CD4-positive, CD25-positive, alpha-beta regulatory T cell (primary cell): ENCODE measurements around the gene RAB17. TPM values are rescaled to one million over a fixed set of nuclear protein-coding genes. Genes with fewer than 3 reads are reported as not detected.

Experiments
- ATAC-seq, 2 donors: fragments of 150-1000 bp; cut with Tn5 transposase; one replicate each; pipeline ENCODE4 v1.10.0; 2021; ENCODE audit warnings: low read depth in 2 of 2, moderate number of reproducible peaks in 2 of 2, moderate library complexity in 1 of 2
- DNase-seq, 3 donors: peaks; one replicate each; pipeline versions ENCODE4 v3.0.0 to v3.0.0-alpha.2; 2012 to 2022; ENCODE audit warnings: mixed read lengths in 1 of 3
- H3K27ac ChIP-seq: one replicate; pipeline ENCODE4 v1.7.0; 2013; ENCODE audit warnings: mild to moderate bottlenecking, low read length; ENCODE audit not compliant: insufficient read depth, poor library complexity, severe bottlenecking
- H3K27me3 ChIP-seq: one replicate; pipeline ENCODE4 v1.7.0; 2013; ENCODE audit warnings: low read length; ENCODE audit not compliant: control insufficient read depth, insufficient read depth
- H3K36me3 ChIP-seq: one replicate; pipeline ENCODE4 v1.7.0; 2013; ENCODE audit warnings: mild to moderate bottlenecking, low read length, moderate library complexity; ENCODE audit not compliant: control insufficient read depth, insufficient read depth
- H3K4me1 ChIP-seq: 2 replicates; pipeline ENCODE4 v1.7.0; 2013; ENCODE audit warnings: mild to moderate bottlenecking, low read length; ENCODE audit not compliant: insufficient read depth, control insufficient read depth, poor library complexity, severe bottlenecking
- H3K4me3 ChIP-seq: one replicate; pipeline ENCODE4 v1.7.0; 2013; ENCODE audit warnings: low read depth, mild to moderate bottlenecking, low read length, moderate library complexity
- H3K9me3 ChIP-seq, 2 experiments: 1 replicate in 1 of 2; 2 replicates in 1 of 2; pipeline ENCODE4 v1.7.0; 2013; ENCODE audit warnings: low read length in 2 of 2, mild to moderate bottlenecking in 1 of 2, moderate library complexity in 1 of 2; ENCODE audit not compliant: control insufficient read depth in 2 of 2
- H3K27ac Mint-ChIP-seq, 3 donors: one replicate each; pipeline ENCODE4 v1.8.0; 2020 to 2022; ENCODE audit warnings: mild to moderate bottlenecking in 3 of 3, mixed read lengths in 3 of 3, moderate library complexity in 2 of 3
- H3K27me3 Mint-ChIP-seq: one replicate; pipeline ENCODE4 v1.8.0; 2022; ENCODE audit warnings: mild to moderate bottlenecking, mixed read lengths
- H3K36me3 Mint-ChIP-seq: one replicate; pipeline ENCODE4 v1.8.0; 2020; ENCODE audit warnings: mixed read lengths
- H3K4me1 Mint-ChIP-seq, 4 donors: one replicate each; pipeline ENCODE4 v1.8.0; 2020 to 2022; ENCODE audit warnings: mixed read lengths in 4 of 4, mild to moderate bottlenecking in 1 of 4
- H3K4me3 Mint-ChIP-seq, 4 donors: one replicate each; pipeline ENCODE4 v1.8.0; 2020 to 2022; ENCODE audit warnings: mild to moderate bottlenecking in 4 of 4, mixed read lengths in 4 of 4, moderate library complexity in 3 of 4
- H3K9me3 Mint-ChIP-seq, 7 donors: one replicate each; pipeline ENCODE4 v1.8.0; 2020 to 2022; ENCODE audit warnings: mixed read lengths in 7 of 7, mild to moderate bottlenecking in 3 of 7, moderate library complexity in 2 of 7
- polyA plus RNA-seq, 4 donors: library from polyadenylated mRNA; unstranded; fragments of 300-500 nt; fragmentation: Illumina TruSeq; gene quantifications; one replicate each; pipeline ENCODE4 v1.2.3, GENCODE V29; 2021
- total RNA-seq: library from RNA; stranded (reverse); gene quantifications from one replicate; pipeline ENCODE4 v1.2.3, GENCODE V29; 2022

RAB17 gene
- total and polyA plus RNA-seq, 5 donors from 2014 or later, result not detected

DNA sequence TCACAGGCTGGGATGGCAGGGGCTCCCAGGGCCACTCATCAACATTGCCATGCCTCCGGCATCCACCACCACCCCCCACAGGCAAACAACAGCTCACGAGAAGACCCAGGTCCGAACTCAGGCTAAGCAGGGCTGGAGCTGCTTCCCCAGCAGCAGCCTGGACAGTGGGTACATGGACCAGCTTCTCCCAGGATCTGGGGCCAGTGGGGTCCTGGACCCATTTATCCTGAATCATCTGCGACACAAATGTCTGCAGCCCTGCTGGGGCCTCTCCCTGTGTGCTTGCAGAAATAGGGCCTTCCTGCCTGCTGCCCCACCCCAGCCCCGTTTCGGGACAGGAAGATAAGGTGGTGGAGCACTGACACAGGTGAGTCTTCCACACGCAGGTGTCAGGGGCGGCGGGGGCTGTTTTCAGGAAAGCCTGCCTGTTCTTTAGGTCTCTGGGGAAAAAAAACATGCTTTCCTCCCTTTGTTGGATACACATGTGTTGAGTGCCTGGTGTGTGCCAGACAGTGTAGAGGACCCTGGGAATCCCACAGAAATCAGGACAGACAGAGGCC lies 19.7 kb downstream of the RAB17 start:
- no peak overlapping the region for H3K27ac Mint-ChIP-seq
- Histone ChIP-seq H3K4me3 (no peak overlapping the region), H3K9me3 (no peaks in the 10 kb centered on the region), H3K27me3 (no peaks in the 10 kb centered on the region), H3K27ac (no peak overlapping the region), H3K36me3 (no peaks in the 10 kb centered on the region), H3K4me1 (peaks cover 5% of the 10 kb centered on the region)
- no peaks in the 10 kb centered on the region for H3K9me3 Mint-ChIP-seq
- no peaks in the 10 kb centered on the region for H3K36me3 Mint-ChIP-seq
- DNase-seq (no peak), ATAC-seq (no peak)
- H3K27me3 Mint-ChIP-seq, result peaks cover 5% of the 10 kb centered on the region
- no peak overlapping the region for H3K4me3 Mint-ChIP-seq
- H3K4me1 Mint-ChIP-seq, result peaks cover 0 to 6% (median 2%) of the 10 kb centered on the region in 4 donors

GRCh38 chr2:237569896-237570295 lies 20.6 kb downstream of the RAB17 start:
- no peaks in the 10 kb centered on the region for H3K36me3 Mint-ChIP-seq

DNA sequence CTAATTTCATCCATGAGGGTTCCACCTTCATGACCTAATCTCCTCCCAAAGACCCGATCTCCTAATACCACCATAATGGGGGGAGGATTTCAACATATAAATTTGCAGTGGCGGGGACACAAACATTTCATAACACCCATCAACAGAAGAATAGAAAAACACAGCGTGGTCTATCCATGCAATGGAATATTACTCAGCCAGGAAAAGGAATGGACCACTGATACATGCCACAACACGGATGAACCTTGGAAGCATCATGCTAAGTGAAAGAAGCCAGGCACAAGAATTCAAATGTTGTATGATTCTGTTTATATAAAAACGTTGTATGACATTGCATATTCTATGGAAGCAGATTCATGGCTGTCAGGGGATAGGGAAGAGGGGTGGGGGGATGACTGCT lies 21.5 kb downstream of the RAB17 start:
- Mint-ChIP-seq H3K4me3 (no peak overlapping the region), H3K9me3 (no peaks in the 10 kb centered on the region), H3K27me3 (peaks cover 4% of the 10 kb centered on the region), H3K27ac (peak overlapping the region in 1 of 3 donors; percentile 33), H3K4me1 (peaks cover 0 to 6% (median 2%) of the 10 kb centered on the region in 4 donors), H3K36me3 (no peaks in the 10 kb centered on the region)
- Histone ChIP-seq H3K4me3 (no peak overlapping the region), H3K27ac (no peak overlapping the region), H3K4me1 (peaks cover 5% of the 10 kb centered on the region), H3K36me3 (no peaks in the 10 kb centered on the region), H3K9me3 (no peaks in the 10 kb centered on the region), H3K27me3 (no peaks in the 10 kb centered on the region)
- DNase-seq (no peak), ATAC-seq (no peak)

More at GRCh38 chr2:237569896-237570295, 20.6 kb downstream of the RAB17 start:
- no peak overlapping the region for H3K27ac ChIP-seq
- DNase-seq, result no peak
- H3K4me1 ChIP-seq, result peaks cover 5% of the 10 kb centered on the region
- no peaks in the 10 kb centered on the region for H3K36me3 ChIP-seq
- ATAC-seq, result no peak
- no peaks in the 10 kb centered on the region for H3K27me3 ChIP-seq
- H3K4me3 Mint-ChIP-seq, result no peak overlapping the region
- peaks cover 5% of the 10 kb centered on the region for H3K27me3 Mint-ChIP-seq
- H3K4me1 Mint-ChIP-seq, result peaks cover 0 to 6% (median 2%) of the 10 kb centered on the region in 4 donors
- no peaks in the 10 kb centered on the region for H3K9me3 ChIP-seq
- no peak overlapping the region for H3K27ac Mint-ChIP-seq
- no peak overlapping the region for H3K4me3 ChIP-seq
- H3K9me3 Mint-ChIP-seq, result no peaks in the 10 kb centered on the region

GRCh38 chr2:237568121-237568660 lies 22.3 kb downstream of the RAB17 start:
- Histone ChIP-seq H3K27ac (no peak overlapping the region), H3K9me3 (no peaks in the 10 kb centered on the region), H3K4me3 (no peak overlapping the region), H3K27me3 (no peaks in the 10 kb centered on the region), H3K4me1 (peaks cover 5% of the 10 kb centered on the region), H3K36me3 (no peaks in the 10 kb centered on the region)
- ATAC-seq (no peak), DNase-seq (no peak)
- no peaks in the 10 kb centered on the region for H3K27me3 Mint-ChIP-seq
- no peaks in the 10 kb centered on the region for H3K36me3 Mint-ChIP-seq
- H3K27ac Mint-ChIP-seq, result no peak overlapping the region
- no peaks in the 10 kb centered on the region for H3K9me3 Mint-ChIP-seq
- no peak overlapping the region for H3K4me3 Mint-ChIP-seq
- H3K4me1 Mint-ChIP-seq, result peaks cover 0 to 6% (median 2%) of the 10 kb centered on the region in 4 donors

- peaks cover 5% of the 10 kb centered on the region for H3K4me1 ChIP-seq
- no peaks in the 10 kb centered on the region for H3K27me3 Mint-ChIP-seq
- H3K36me3 ChIP-seq, result no peaks in the 10 kb centered on the region
- H3K4me1 Mint-ChIP-seq, result peaks cover 0 to 6% (median 2%) of the 10 kb centered on the region in 4 donors
- no peaks in the 10 kb centered on the region for H3K36me3 Mint-ChIP-seq
- DNase-seq, result no peak
- no peak overlapping the region for H3K4me3 ChIP-seq
- H3K27ac ChIP-seq, result no peak overlapping the region
- H3K9me3 Mint-ChIP-seq, result no peaks in the 10 kb centered on the region
- H3K27me3 ChIP-seq, result no peaks in the 10 kb centered on the region
- no peak for ATAC-seq
- H3K9me3 ChIP-seq, result no peaks in the 10 kb centered on the region
- peak overlapping the region in 1 of 3 donors; percentile 24 for H3K27ac Mint-ChIP-seq
- H3K4me3 Mint-ChIP-seq, result no peak overlapping the region
Measured at GRCh38 chr2:237567276-237568029, 23.1 kb downstream of the RAB17 start.

GRCh38 chr2:237566401-237567235 lies 23.9 kb downstream of the RAB17 start, which contains the start of gene PRLH:
Gene PRLH (plus strand): TSS chr2:237566574. CDS start chr2:237566574, 0 bp downstream.
- DNase-seq (no peak), ATAC-seq (no peak)
- H3K4me3 ChIP-seq, result no peak within 1 kb of the TSS
- H3K9me3 ChIP-seq, result no peaks in the 10 kb centered on the region
- no peak within 1 kb of the TSS for H3K27ac Mint-ChIP-seq
- H3K4me3 Mint-ChIP-seq, result no peak within 1 kb of the TSS
- H3K27ac ChIP-seq, result no peak within 1 kb of the TSS
- H3K27me3 ChIP-seq, result no peaks in the 10 kb centered on the region
- no peaks in the 10 kb centered on the region for H3K27me3 Mint-ChIP-seq
- H3K36me3 Mint-ChIP-seq, result no peaks in the 10 kb centered on the region
- no peaks in the 10 kb centered on the region for H3K4me1 ChIP-seq
- H3K9me3 Mint-ChIP-seq, result no peaks in the 10 kb centered on the region
- H3K4me1 Mint-ChIP-seq, result no peaks in the 10 kb centered on the region
- H3K36me3 ChIP-seq, result no peaks in the 10 kb centered on the region

DNA sequence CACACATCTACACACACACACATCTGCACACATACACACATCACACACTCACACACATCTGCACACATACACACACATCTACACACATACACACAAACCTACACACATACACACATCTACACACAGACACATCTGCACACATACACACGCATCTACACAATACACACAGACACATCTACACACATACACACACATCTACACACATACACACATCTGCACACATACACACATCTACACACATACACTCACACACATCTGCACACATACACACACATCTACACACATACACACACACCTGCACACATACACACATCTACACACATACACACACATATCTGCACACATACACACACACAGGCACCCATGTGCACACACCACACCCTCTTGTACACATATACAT lies 24.6 kb downstream of the RAB17 start:
- Histone ChIP-seq H3K27ac (no peak overlapping the region), H3K4me1 (no peaks in the 10 kb centered on the region), H3K4me3 (no peak overlapping the region), H3K27me3 (no peaks in the 10 kb centered on the region), H3K9me3 (no peaks in the 10 kb centered on the region), H3K36me3 (no peaks in the 10 kb centered on the region)
- no peak overlapping the region for H3K27ac Mint-ChIP-seq
- ATAC-seq (no peak), DNase-seq (no peak)
- H3K27me3 Mint-ChIP-seq, result no peaks in the 10 kb centered on the region
- no peaks in the 10 kb centered on the region for H3K9me3 Mint-ChIP-seq
- H3K4me1 Mint-ChIP-seq, result no peaks in the 10 kb centered on the region
- H3K4me3 Mint-ChIP-seq, result no peak overlapping the region
- no peaks in the 10 kb centered on the region for H3K36me3 Mint-ChIP-seq
